HEK293T (cell line): ENCODE data around the gene SUCLG1.

Experiments
- CTCF ChIA-PET: fragments of 350-600 bp; formaldehyde crosslinking; extraction: SDS; loops from one replicate; lab custom pipeline; 2021; ENCODE audit warnings: antibody characterized with exemption, inconsistent platforms; lab: Yijun Ruan, JAX
- POLR2A ChIA-PET: fragments of 350-600 bp; formaldehyde crosslinking; extraction: SDS; loops from one replicate; lab custom pipeline; 2020; ENCODE audit warnings: antibody characterized with exemption, inconsistent platforms; lab: Yijun Ruan, JAX
- DNase-seq: peaks from one replicate; pipeline ENCODE4 v3.0.0; 2012; ENCODE audit warnings: mixed read lengths; ENCODE audit errors: extremely low spot score
- ARNT ChIP-seq: fragments of 450-650 bp; IDR thresholded peaks from 2 replicates; pipeline ENCODE4 v1.6.1; 2017; ENCODE audit warnings: mild to moderate bottlenecking
- BHLHE40 ChIP-seq: fragments of 450-650 bp; IDR thresholded peaks from 2 replicates; pipeline ENCODE4 v1.6.1; 2016; ENCODE audit warnings: mild to moderate bottlenecking, moderate library complexity, borderline replicate concordance
- CTBP1 ChIP-seq: fragments of 450-650 bp; IDR thresholded peaks from 2 replicates; pipeline ENCODE4 v1.6.1; 2016; ENCODE audit warnings: borderline replicate concordance
- ELF4 ChIP-seq: fragments of 450-650 bp; IDR thresholded peaks from 2 replicates; pipeline ENCODE4 v1.6.1; 2017; ENCODE audit warnings: antibody characterized with exemption
- FOXA1 ChIP-seq: fragments of 450-650 bp; IDR thresholded peaks from 2 replicates; pipeline ENCODE4 v1.6.1; 2016; ENCODE audit warnings: mild to moderate bottlenecking
- FOXK2 ChIP-seq: fragments of 450-650 bp; IDR thresholded peaks from 2 replicates; pipeline ENCODE4 v1.6.1; 2016; ENCODE audit warnings: mild to moderate bottlenecking
- FOXM1 ChIP-seq: fragments of 450-650 bp; IDR thresholded peaks from 2 replicates; pipeline ENCODE4 v1.6.1; 2017; ENCODE audit warnings: mild to moderate bottlenecking, borderline replicate concordance
- HDGF ChIP-seq: fragments of 450-650 bp; IDR thresholded peaks from 2 replicates; pipeline ENCODE4 v1.6.1; 2017; ENCODE audit warnings: antibody characterized with exemption, borderline replicate concordance
- L3MBTL2 ChIP-seq: fragments of 450-650 bp; conservative IDR thresholded peaks from 2 replicates; pipeline ENCODE4 v1.6.1; 2016; ENCODE audit warnings: mild to moderate bottlenecking
- LEF1 ChIP-seq: fragments of 450-650 bp; IDR thresholded peaks from 2 replicates; pipeline ENCODE4 v1.6.1; 2017; ENCODE audit warnings: mild to moderate bottlenecking, borderline replicate concordance
- NFRKB ChIP-seq: fragments of 450-650 bp; IDR thresholded peaks from 2 replicates; pipeline ENCODE4 v1.6.1; 2016; ENCODE audit warnings: mild to moderate bottlenecking, moderate library complexity
- PKNOX1 ChIP-seq: fragments of 450-650 bp; IDR thresholded peaks from 2 replicates; pipeline ENCODE4 v1.6.1; 2016
- SP1 ChIP-seq: fragments of 450-650 bp; IDR thresholded peaks from 2 replicates; pipeline ENCODE4 v1.6.1; 2017
- SUZ12 ChIP-seq: fragments of 450-650 bp; IDR thresholded peaks from 2 replicates; pipeline ENCODE4 v1.6.1; 2016; ENCODE audit warnings: mild to moderate bottlenecking
- TARDBP ChIP-seq: fragments of 450-650 bp; IDR thresholded peaks from 2 replicates; pipeline ENCODE4 v1.6.1; 2016
- ZNF384 ChIP-seq: fragments of 450-650 bp; IDR thresholded peaks from 2 replicates; pipeline ENCODE4 v1.6.1; 2016

SUCLG1 gene

GRCh38 chr2:84443477-84443876, 15.6 kb downstream of the SUCLG1 start:
- ChIA-PET CTCF (no interaction called here), POLR2A (no interaction called here)
- no peak for DNase-seq

GRCh38 chr2:84442888-84443287, 16.2 kb downstream of the SUCLG1 start:
- DNase-seq, result no peak
- ChIA-PET CTCF (no interaction called here), POLR2A (no interaction called here)
- TF ChIP-seq FOXK2 (no peak), ELF4 (no peak), L3MBTL2 (no peak), CTBP1 (no peak), HDGF (no peak), BHLHE40 (no peak), LEF1 (no peak), SUZ12 (no peak), NFRKB (no peak), TARDBP (no peak), ZNF384 (no peak), FOXA1 (no peak), PKNOX1 (no peak)

More at GRCh38 chr2:84443477-84443876, 15.6 kb downstream of the SUCLG1 start:
- TF ChIP-seq SP1 (no peak), LEF1 (no peak), ELF4 (no peak), TARDBP (no peak), ARNT (no peak), HDGF (no peak), CTBP1 (no peak), FOXK2 (no peak), SUZ12 (no peak), L3MBTL2 (no peak), FOXA1 (no peak), ZNF384 (no peak), FOXM1 (no peak), NFRKB (no peak), PKNOX1 (no peak), BHLHE40 (no peak)

GRCh38 chr2:84441505-84441904, 17.6 kb downstream of the SUCLG1 start:
- ChIA-PET CTCF (no interaction called here), POLR2A (no interaction called here)
- TF ChIP-seq SUZ12 (no peak), ZNF384 (no peak), CTBP1 (no peak), FOXK2 (no peak)
- no peak for DNase-seq

- no peak for DNase-seq
- TF ChIP-seq BHLHE40 (no peak), FOXK2 (no peak), SP1 (no peak), PKNOX1 (no peak), SUZ12 (no peak), LEF1 (no peak), CTBP1 (no peak), NFRKB (no peak), L3MBTL2 (no peak), FOXA1 (no peak)
- ChIA-PET CTCF (no interaction called here), POLR2A (no interaction called here)
Observed at GRCh38 chr2:84441036-84441435, 18.0 kb downstream of the SUCLG1 start.

GRCh38 chr2:84435345-84436025, 23.6 kb downstream of the SUCLG1 start:
- CTCF ChIA-PET, result no interaction called here
- DNase-seq, result no peak
- POLR2A ChIA-PET, result no interaction called here
- no peak for TF ChIP-seq ARNT
- TF ChIP-seq FOXK2, result no peak
- TF ChIP-seq HDGF, result no peak
- TF ChIP-seq PKNOX1, result no peak
- no peak for TF ChIP-seq LEF1
- no peak for TF ChIP-seq NFRKB

GRCh38 chr2:84429328-84429727, 29.8 kb downstream of the SUCLG1 start:
- ChIA-PET POLR2A (no interaction called here), CTCF (no interaction called here)
- TF ChIP-seq CTBP1, result no peak
- no peak for TF ChIP-seq FOXK2
- no peak for TF ChIP-seq ELF4
- TF ChIP-seq L3MBTL2, result no peak
- TF ChIP-seq ZNF384, result no peak
- DNase-seq, result no peak
